Activated naive CD4-positive, alpha-beta T cell treated with Interleukin-2 at 50 U/mL for 16 hours (primary cell): Measurements from ENCODE around the gene TASL.
"Not testable (repeated sequence)": the region's sequence is repeated elsewhere in the genome, so short reads cannot be mapped to it uniquely, and the experiment has no call there.

Experiments used
- DNase-seq: peaks from one replicate; pipeline ENCODE4 v3.0.0-alpha.2; 2020

Gene TASL

DNA sequence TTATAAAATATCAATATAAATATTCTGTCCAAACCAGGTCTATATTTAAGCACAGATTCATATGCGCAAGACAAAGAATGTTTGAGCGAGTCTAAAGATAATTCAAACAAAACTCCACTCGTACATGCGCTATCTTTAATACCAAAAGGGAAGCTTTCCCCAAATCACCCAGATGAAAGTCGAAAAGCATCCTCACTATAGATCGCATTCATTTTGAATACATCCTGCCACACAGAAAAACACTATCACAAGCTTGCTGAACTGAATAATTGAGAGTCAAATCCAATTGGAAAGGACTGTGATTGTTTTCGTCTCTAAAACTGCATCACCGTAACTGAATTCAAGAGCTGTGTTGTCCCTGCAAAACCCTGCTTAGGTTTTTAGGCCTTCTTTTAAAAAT is 685 bp downstream of the TASL start:
- DNase-seq, result no peak

GRCh38 chrX:30573125-30573524 is 4.4 kb downstream of the TASL start:
- no peak for DNase-seq

GRCh38 chrX:30572678-30573077 is 4.9 kb downstream of the TASL start:
- DNase-seq, result no peak

GRCh38 chrX:30572004-30572403 is 5.6 kb downstream of the TASL start:
- DNase-seq, result no peak

- no peak for DNase-seq
Measured at GRCh38 chrX:30570505-30570904, 7.1 kb downstream of the TASL start.

DNA sequence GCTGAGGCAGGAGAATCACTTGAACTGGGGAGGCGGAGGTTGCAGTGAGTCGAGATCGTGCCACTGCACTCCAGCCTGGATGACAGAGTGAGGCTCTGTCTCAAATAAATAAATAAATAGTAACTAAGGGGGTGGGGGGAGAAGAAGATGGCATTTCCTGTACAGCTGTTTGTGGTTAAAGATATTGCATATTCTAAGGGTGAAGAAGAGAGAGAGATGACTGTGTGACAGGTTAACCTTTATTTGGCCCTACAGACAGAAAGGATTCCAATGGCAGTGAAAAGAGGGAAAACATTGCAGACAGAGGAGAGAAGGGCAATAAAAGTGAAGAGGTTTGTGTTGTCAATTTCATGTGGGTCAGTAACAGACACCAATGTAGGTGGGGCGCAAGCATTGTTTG is 9.4 kb downstream of the TASL start:
- no peak for DNase-seq

DNA sequence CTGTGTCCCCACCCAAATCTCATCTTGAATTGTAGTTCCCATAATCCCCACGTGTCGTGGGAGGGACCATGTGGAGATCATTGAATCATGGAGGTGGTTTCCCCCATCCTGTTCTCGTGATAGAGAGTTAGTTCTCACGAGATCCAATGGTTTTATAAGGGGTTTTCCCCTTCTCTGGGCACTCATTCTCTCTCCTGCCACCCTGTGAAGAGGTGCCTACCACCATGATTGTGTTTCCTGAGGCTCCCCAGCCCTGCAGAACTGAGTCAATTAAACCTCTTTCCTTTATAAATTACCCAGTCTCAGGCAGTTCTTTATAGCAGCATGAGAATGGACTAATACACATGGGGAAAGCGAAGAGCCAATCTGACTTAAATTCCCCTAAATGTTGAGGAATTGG is 14.5 kb downstream of the TASL start:
- DNase-seq, result not testable (repeated sequence)

DNA sequence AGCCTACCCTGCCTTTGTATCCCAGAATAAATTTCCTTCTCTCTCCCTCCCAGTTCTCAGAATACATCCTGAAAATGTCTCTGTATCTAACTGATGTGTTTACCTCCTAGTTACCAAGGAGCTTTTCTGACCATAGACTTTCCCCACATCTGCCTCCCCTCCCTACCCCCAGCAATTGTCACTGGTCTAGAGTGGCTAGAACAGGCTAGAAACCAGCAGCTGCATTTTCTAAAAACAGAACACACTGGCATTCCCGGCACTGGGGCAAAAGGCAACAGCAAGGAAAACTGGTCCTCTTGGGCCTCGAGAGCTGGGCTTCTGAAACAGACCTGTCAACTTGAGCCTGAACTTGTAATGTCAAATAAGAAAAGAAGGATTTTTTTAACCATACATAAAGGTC is 16.4 kb downstream of the TASL start:
- DNase-seq, result no peak

DNA sequence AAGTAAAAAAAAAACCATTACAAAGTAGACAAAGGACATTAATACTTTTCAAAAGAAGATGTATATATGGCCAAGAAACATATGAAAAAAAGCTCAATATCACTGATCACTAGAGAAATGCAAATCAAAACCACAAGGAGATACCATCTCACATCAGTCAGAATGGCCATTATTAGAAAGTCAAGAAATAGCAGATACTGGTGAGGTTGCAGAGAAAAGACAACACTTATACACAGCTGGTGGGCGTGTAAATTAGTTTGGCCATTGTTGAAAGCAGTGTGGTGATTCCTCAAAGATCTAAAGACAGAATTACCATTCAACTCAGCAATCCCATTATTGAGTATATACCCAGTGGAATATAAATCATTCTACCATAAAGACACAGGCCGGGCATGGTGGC is 39.3 kb downstream of the TASL start:
- DNase-seq, result no peak

GRCh38 chrX:30533835-30534234 is 43.7 kb downstream of the TASL start:
- no peak for DNase-seq

GRCh38 chrX:30533266-30533665 is 44.3 kb downstream of the TASL start:
- DNase-seq, result no peak

- no peak for DNase-seq
Measured at GRCh38 chrX:30530606-30531005, 47.0 kb downstream of the TASL start.

DNA sequence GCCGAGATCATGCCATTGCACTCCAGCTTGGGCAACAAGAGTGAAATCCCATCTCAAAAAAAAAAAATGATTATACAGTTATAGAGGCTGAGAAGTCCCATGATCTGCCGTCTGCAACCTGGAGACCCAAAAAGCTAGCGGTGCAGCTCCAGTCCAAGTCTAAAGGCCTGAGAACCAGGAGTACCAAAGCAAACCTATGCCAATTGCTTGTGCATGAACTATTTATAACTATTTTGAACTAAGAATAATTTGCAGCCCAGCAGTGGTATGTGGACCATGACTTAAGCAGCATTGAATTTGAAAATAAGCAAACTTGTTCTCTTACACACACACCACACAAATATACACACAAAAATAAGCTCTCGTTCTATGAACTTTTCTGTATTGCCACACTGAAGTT is 51.8 kb downstream of the TASL start:
- DNase-seq, result no peak

- DNase-seq, result no peak
Measured at GRCh38 chrX:30521440-30522182, 56.0 kb downstream of the TASL start.

DNA sequence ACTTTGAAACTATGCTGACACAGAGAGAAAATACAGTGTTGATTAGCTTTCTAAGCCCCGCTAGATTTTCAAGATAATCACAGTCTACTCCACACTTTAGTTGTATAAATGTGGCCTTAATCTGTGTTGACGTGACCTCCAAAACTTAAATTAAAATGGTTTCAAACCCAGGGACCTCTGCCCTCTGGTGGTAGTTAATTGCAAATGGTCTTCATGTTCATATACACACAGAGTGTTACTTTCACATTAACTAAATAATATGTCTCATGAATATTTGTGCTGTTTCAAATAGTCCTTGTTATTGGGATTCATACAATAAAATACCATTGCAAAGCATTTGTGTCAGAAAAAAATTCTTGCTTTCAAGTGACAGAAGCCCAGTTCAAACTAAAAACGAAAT is 64.3 kb downstream of the TASL start:
- DNase-seq, result no peak
